Omental fat pad (tissue), 4 donors: ENCODE data around the gene VPS26C. TPM values are rescaled to one million over a fixed set of nuclear protein-coding genes. Genes with fewer than 3 reads are reported as not detected.

Experiments
- ATAC-seq: fragments of 150-250 bp; one replicate; pipeline ENCODE4 v1.9.1; 2016; ENCODE audit warnings: mild to moderate bottlenecking, moderate library complexity; ENCODE audit not compliant: low FRiP score
- DNase-seq: peaks from one replicate; pipeline ENCODE4 v3.0.0-alpha.2; 2019; ENCODE audit warnings: low spot score
- CTCF ChIP-seq, 3 donors: fragments of 450-650 bp; IDR thresholded peaks; one replicate each; pipeline ENCODE4 v1.5.1; 2016 to 2017; ENCODE audit warnings: antibody characterized with exemption in 3 of 3, mild to moderate bottlenecking in 3 of 3, moderate library complexity in 2 of 3
- small RNA-seq: library from RNA; depleted of rRNA; stranded (forward); fragments of <200 nt; gene quantifications from one replicate; pipeline ENCODE3, GENCODE V24; 2016
- total RNA-seq, 4 donors: library from RNA; depleted of rRNA; stranded (reverse); fragments of >200 nt; gene quantifications; one replicate each; pipeline ENCODE4 v1.1.0, GENCODE V29; 2016

The VPS26C gene
- total RNA-seq, 4 donors from 2014 or later, result 48.3 to 88.3 (median 61.1) TPM

DNA sequence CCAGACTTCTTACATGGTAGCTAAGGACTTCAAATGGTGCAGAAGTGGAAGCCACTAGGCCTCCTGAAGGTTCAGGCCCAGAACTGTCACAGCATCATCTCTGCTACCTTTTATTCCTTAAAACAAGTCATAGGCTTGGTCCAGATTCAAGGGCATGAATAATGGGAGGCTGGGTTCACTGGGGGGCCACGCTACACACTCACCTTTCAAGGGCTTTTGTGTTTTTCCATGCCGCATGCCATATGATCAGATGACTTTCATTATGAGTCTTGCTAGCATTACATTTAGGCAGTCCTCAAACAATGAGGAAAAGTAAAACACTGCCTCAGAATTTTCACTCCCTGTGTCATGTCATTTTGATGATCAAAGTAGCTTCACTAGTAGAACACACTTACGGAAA is 83.4 kb downstream of the VPS26C start:
- no peak for TF ChIP-seq CTCF (IDR thresholded peaks at IDR 0.05)
- no peak for DNase-seq
- ATAC-seq, result no peak

DNA sequence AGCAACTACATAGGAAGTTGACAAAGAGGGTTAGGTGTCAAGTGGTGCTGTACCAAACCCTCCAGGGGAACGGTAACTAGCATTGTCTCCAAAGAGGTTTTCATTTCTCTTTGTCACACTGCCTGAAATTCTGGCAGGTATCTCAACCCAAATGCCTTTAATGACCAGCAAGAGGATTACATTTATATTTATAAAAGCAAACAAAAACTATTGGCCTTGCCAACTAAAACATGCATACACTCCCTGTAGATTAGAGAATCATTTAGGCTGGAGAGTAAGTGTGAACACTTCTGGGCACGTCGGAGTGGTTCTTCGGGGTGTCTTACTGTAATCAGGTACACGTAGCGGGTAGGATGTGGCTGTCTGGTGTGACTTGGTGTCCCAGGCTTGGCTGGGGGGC is 84.9 kb downstream of the VPS26C start:
- DNase-seq, result no peak
- no peak for ATAC-seq
- TF ChIP-seq CTCF (IDR thresholded peaks at IDR 0.05), result no peak

DNA sequence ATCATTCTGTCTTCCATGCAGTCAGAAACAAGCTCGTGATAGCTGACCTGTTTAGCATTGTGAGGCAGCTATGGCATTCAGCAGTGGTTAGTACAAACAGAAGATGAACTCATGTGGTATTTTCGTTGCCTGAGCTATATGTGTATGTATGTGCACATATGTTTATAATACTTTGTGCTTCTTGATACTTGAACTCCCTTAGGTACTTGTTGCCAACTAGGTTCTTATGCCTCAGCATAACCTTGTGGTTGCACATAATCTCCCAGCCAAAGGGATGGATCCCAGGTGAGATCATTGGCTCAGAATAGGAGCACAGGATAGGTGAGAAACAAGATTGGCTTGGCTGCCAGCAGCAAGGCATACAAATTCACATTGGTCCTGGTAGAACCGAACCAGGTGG is 86.1 kb downstream of the VPS26C start:
- ATAC-seq (no peak), DNase-seq (no peak)
- TF ChIP-seq CTCF (IDR thresholded peaks at IDR 0.05), result no peak

- ATAC-seq (no peak), DNase-seq (no peak)
- no peak for TF ChIP-seq CTCF (IDR thresholded peaks at IDR 0.05)
These were observed 90.4 kb downstream of the VPS26C start for GRCh38 chr21:37176716-37177115.

Small RNAs within 50 kb of the gene (small RNA-seq; reads per million reads assigned to genes)
- not detected for gene RN7SL678P

Other genes with a start within 250 kb of the VPS26C start
- 10 to 100 TPM; 13.9 to 32.1 (median 19.5) TPM for gene PIGP, start 194.3 kb downstream of the VPS26C start, total RNA-seq
- 100 to 1,000 TPM in 3 of 4 donors, 10 to 100 TPM in 1; 95.4 to 241 (median 148) TPM for gene TTC3, start 194.1 kb downstream of the VPS26C start, total RNA-seq
- 10 to 100 TPM; 50.7 to 82.3 (median 72.3) TPM for gene DYRK1A, start 99.4 kb upstream of the VPS26C start, total RNA-seq